AG09309 (cell line): ENCODE measurements around the gene SAA1.

Experiments used
- DNase-seq: peaks from one replicate; pipeline ENCODE4 v3.0.0-alpha.2; 2010; ENCODE audit warnings: low read depth
- H3K4me3 ChIP-seq: 2 replicates; pipeline ENCODE4 v1.5.1; 2011; ENCODE audit warnings: mild to moderate bottlenecking, low read depth, low read length, moderate library complexity; ENCODE audit not compliant: control insufficient read depth
- CTCF ChIP-seq: IDR thresholded peaks from 2 replicates; pipeline ENCODE4 v1.5.1; 2011; ENCODE audit warnings: mild to moderate bottlenecking, low read depth, low read length, inconsistent platforms; ENCODE audit not compliant: insufficient read depth, control insufficient read depth; ENCODE audit errors: missing control alignments

The SAA1 gene

GRCh38 chr11:18310800-18311340 lies 44.8 kb downstream of the SAA1 start:
- TF ChIP-seq CTCF = no peak
- H3K4me3 ChIP-seq = no peak overlapping the region
- peak; percentile 74 for DNase-seq

GRCh38 chr11:18312012-18312411 lies 45.9 kb downstream of the SAA1 start:
- DNase-seq = no peak
- H3K4me3 ChIP-seq = no peak overlapping the region
- no peak for TF ChIP-seq CTCF

GRCh38 chr11:18312663-18313420 lies 46.8 kb downstream of the SAA1 start:
- no peak for TF ChIP-seq CTCF
- H3K4me3 ChIP-seq = no peak overlapping the region
- peak; percentile 61 for DNase-seq

GRCh38 chr11:18313965-18314763 lies 48.1 kb downstream of the SAA1 start:
- DNase-seq = no peak
- H3K4me3 ChIP-seq = no peak overlapping the region
- TF ChIP-seq CTCF = no peak

- no peak overlapping the region for H3K4me3 ChIP-seq
- no peak for TF ChIP-seq CTCF
- no peak for DNase-seq
Observed at GRCh38 chr11:18314784-18315523, 48.9 kb downstream of the SAA1 start.

- no peak overlapping the region for H3K4me3 ChIP-seq
- no peak for TF ChIP-seq CTCF
- no peak for DNase-seq
Observed at GRCh38 chr11:18315893-18316292, 49.8 kb downstream of the SAA1 start.
